BLaER1 treated with 17β-estradiol and CSF1 and Interleukin-3, amounts not matched to agents 10 nM and 100 nM (cell line): ENCODE data around the gene CDPF1.

Experiments
- H3K27ac ChIP-seq, 11 experiments: shearing (Covaris generic); formaldehyde crosslinking; 2 replicates each; pipeline ENCODE4 v1.8.1; 2022
- H3K27me3 ChIP-seq, 11 experiments: shearing (Covaris generic); formaldehyde crosslinking; 2 replicates each; pipeline ENCODE4 v1.8.1; 2022
- H3K36me3 ChIP-seq, 11 experiments: shearing (Covaris generic); formaldehyde crosslinking; 2 replicates each; pipeline ENCODE4 v1.8.1; 2022
- H3K4me1 ChIP-seq, 10 experiments: shearing (Covaris generic); formaldehyde crosslinking; 2 replicates each; pipeline ENCODE4 v1.8.1; 2022
- H3K4me2 ChIP-seq, 11 experiments: shearing (Covaris generic); formaldehyde crosslinking; 2 replicates each; pipeline ENCODE4 v1.8.1; 2022
- H3K4me3 ChIP-seq, 10 experiments: shearing (Covaris generic); formaldehyde crosslinking; 2 replicates each; pipeline ENCODE4 v1.8.1; 2022
- H3K9ac ChIP-seq, 11 experiments: shearing (Covaris generic); formaldehyde crosslinking; 2 replicates each; pipeline ENCODE4 v1.8.1; 2022
- H3K9me3 ChIP-seq, 11 experiments: shearing (Covaris generic); formaldehyde crosslinking; replicated peaks in 1 of 11; 2 replicates each; pipeline ENCODE4 v1.8.1; 2022
- H4K20me1 ChIP-seq, 11 experiments: shearing (Covaris generic); formaldehyde crosslinking; 2 replicates each; pipeline ENCODE4 v1.8.1; 2022
- Cebpa-rat ChIP-seq, 11 experiments: shearing (Covaris generic); IDR thresholded peaks; 2 replicates each; pipeline ENCODE4 v1.8.1; 2022

CDPF1 gene

GRCh38 chr22:46256358-46256958, 6.4 kb upstream of the CDPF1 start:
- Histone ChIP-seq H3K36me3 (no peaks in the 10 kb centered on the region), H3K9me3 (peaks cover 29 to 59% (median 44%) of the 10 kb centered on the region in 11 experiments), H3K9ac (no peak overlapping the region), H3K27ac (no peak overlapping the region), H4K20me1 (no peaks in the 10 kb centered on the region), H3K4me3 (no peak overlapping the region), H3K27me3 (no peaks in the 10 kb centered on the region), H3K4me2 (no peak overlapping the region), H3K4me1 (peaks cover 7 to 22% (median 12%) of the 10 kb centered on the region in 10 experiments; a peak in 19 of 20 replicates)
- no peak for TF ChIP-seq Cebpa-rat (IDR thresholded peaks at IDR 0.05)

GRCh38 chr22:46251816-46252380, 1.8 kb upstream of the CDPF1 start:
- Histone ChIP-seq H3K4me3 (no peak overlapping the region), H3K27ac (no peak overlapping the region), H3K36me3 (0 out of 22 replicates have a peak, but pooled peaks cover 0 to 1% (median 0%) of the 10 kb centered on the region in 11 experiments), H3K9me3 (peaks cover 0 to 25% (median 5%) of the 10 kb centered on the region in 11 experiments; a peak in 13 of 22 replicates), H4K20me1 (no peaks in the 10 kb centered on the region), H3K4me1 (peaks cover 27 to 50% (median 43%) of the 10 kb centered on the region in 10 experiments), H3K4me2 (peak overlapping the region in 5 of 11 experiments; percentile 84 to 99 (median 96); a peak in 6 of 22 replicates), H3K27me3 (no peaks in the 10 kb centered on the region), H3K9ac (no peak overlapping the region)
- TF ChIP-seq Cebpa-rat (IDR thresholded peaks at IDR 0.05), result no peak

- Histone ChIP-seq H3K36me3 (peaks cover 0 to 7% (median 0%) of the 10 kb centered on the region in 11 experiments; a peak in 1 of 22 replicates), H3K27ac (peak overlapping the region in 3 of 11 experiments; percentile 90 to 93 (median 91); a peak in 6 of 22 replicates), H3K9ac (peak overlapping the region in 9 of 11 experiments; percentile 81 to 94 (median 86); a peak in 13 of 22 replicates)
These were observed 1.2 kb upstream of the CDPF1 start for GRCh38 chr22:46251266-46251665.

GRCh38 chr22:46250783-46251125, 661 bp upstream of the CDPF1 start:
- H3K4me3 ChIP-seq, result peak overlapping the region; percentile 66 to 80 (median 72)
- H3K9ac ChIP-seq, result peak overlapping the region; percentile 81 to 94 (median 88)
- H3K27me3 ChIP-seq, result no peaks in the 10 kb centered on the region
- H3K4me1 ChIP-seq, result peaks cover 27 to 61% (median 51%) of the 10 kb centered on the region in 10 experiments
- H4K20me1 ChIP-seq, result no peaks in the 10 kb centered on the region
- peaks cover 0 to 7% (median 0%) of the 10 kb centered on the region in 11 experiments; a peak in 1 of 22 replicates for H3K36me3 ChIP-seq
- TF ChIP-seq Cebpa-rat (IDR thresholded peaks at IDR 0.05), result no peak
- H3K4me2 ChIP-seq, result peak overlapping the region; percentile 84 to 99 (median 94)
- peak overlapping the region; percentile 72 to 93 (median 90) for H3K27ac ChIP-seq
- peaks cover 0 to 14% (median 0%) of the 10 kb centered on the region in 11 experiments; a peak in 10 of 22 replicates for H3K9me3 ChIP-seq

More at GRCh38 chr22:46251266-46251665, 1.2 kb upstream of the CDPF1 start:
- no peak for TF ChIP-seq Cebpa-rat (IDR thresholded peaks at IDR 0.05)
- Histone ChIP-seq H4K20me1 (no peaks in the 10 kb centered on the region), H3K27me3 (no peaks in the 10 kb centered on the region), H3K9me3 (peaks cover 0 to 19% (median 0%) of the 10 kb centered on the region in 11 experiments; a peak in 11 of 22 replicates), H3K4me3 (peak overlapping the region in 9 of 10 experiments; percentile 68 to 80 (median 73); a peak in 13 of 20 replicates), H3K4me2 (peak overlapping the region; percentile 84 to 99 (median 94)), H3K4me1 (peaks cover 27 to 56% (median 47%) of the 10 kb centered on the region in 10 experiments)

- Histone ChIP-seq H3K27me3 (no peaks in the 10 kb centered on the region), H3K4me2 (peak overlapping the region in 10 of 11 experiments; percentile 82 to 98 (median 94); a peak in 17 of 22 replicates), H3K9me3 (peaks cover 0 to 8% (median 0%) of the 10 kb centered on the region in 11 experiments; a peak in 8 of 22 replicates), H3K27ac (0 out of 22 replicates have a peak overlapping the region, but pooled peaks of 2 of the 11 experiments have one; percentile 4 to 93), H3K9ac (peak overlapping the region in 1 of 11 experiments; percentile 88; a peak in 1 of 22 replicates), H4K20me1 (peaks cover 0 to 10% (median 0%) of the 10 kb centered on the region in 11 experiments; a peak in 1 of 22 replicates), H3K4me1 (peaks cover 33 to 84% (median 70%) of the 10 kb centered on the region in 10 experiments), H3K4me3 (no peak overlapping the region), H3K36me3 (peaks cover 0 to 22% (median 15%) of the 10 kb centered on the region in 11 experiments; a peak in 13 of 22 replicates)
- no peak for TF ChIP-seq Cebpa-rat (IDR thresholded peaks at IDR 0.05)
These were observed 2.6 kb downstream of the CDPF1 start for GRCh38 chr22:46247443-46247975.

GRCh38 chr22:46246178-46246577, 3.9 kb downstream of the CDPF1 start:
- Histone ChIP-seq H4K20me1 (peaks cover 0 to 10% (median 0%) of the 10 kb centered on the region in 11 experiments; a peak in 1 of 22 replicates), H3K9ac (no peak overlapping the region; a peak in 1 of 22 replicates), H3K36me3 (peaks cover 0 to 22% (median 15%) of the 10 kb centered on the region in 11 experiments; a peak in 13 of 22 replicates), H3K9me3 (peaks cover 0 to 8% (median 0%) of the 10 kb centered on the region in 11 experiments; a peak in 8 of 22 replicates), H3K27ac (no peak overlapping the region; a peak in 1 of 22 replicates), H3K4me2 (peak overlapping the region in 5 of 11 experiments; percentile 17 to 95 (median 82); a peak in 6 of 22 replicates), H3K4me1 (peaks cover 38 to 93% (median 81%) of the 10 kb centered on the region in 10 experiments), H3K27me3 (no peaks in the 10 kb centered on the region), H3K4me3 (no peak overlapping the region)
- no peak for TF ChIP-seq Cebpa-rat (IDR thresholded peaks at IDR 0.05)

- H3K4me1 ChIP-seq, result peaks cover 38 to 93% (median 81%) of the 10 kb centered on the region in 10 experiments
- peak overlapping the region in 1 of 11 experiments; percentile 43; a peak in 3 of 22 replicates for H3K27ac ChIP-seq
- H3K9me3 ChIP-seq, result peaks cover 0 to 1% (median 0%) of the 10 kb centered on the region in 11 experiments; a peak in 5 of 22 replicates
- H3K4me3 ChIP-seq, result no peak overlapping the region
- peak overlapping the region in 8 of 11 experiments; percentile 0 to 95 (median 26); a peak in 10 of 22 replicates for H3K4me2 ChIP-seq
- peak overlapping the region in 1 of 11 experiments; percentile 14; a peak in 1 of 22 replicates for H3K9ac ChIP-seq
- peaks cover 0 to 10% (median 0%) of the 10 kb centered on the region in 11 experiments; a peak in 1 of 22 replicates for H4K20me1 ChIP-seq
- no peak for TF ChIP-seq Cebpa-rat (IDR thresholded peaks at IDR 0.05)
- H3K36me3 ChIP-seq, result peaks cover 0 to 22% (median 15%) of the 10 kb centered on the region in 11 experiments; a peak in 13 of 22 replicates
- no peaks in the 10 kb centered on the region for H3K27me3 ChIP-seq
These were observed 4.6 kb downstream of the CDPF1 start for GRCh38 chr22:46245511-46245910.

GRCh38 chr22:46244771-46245170, 5.3 kb downstream of the CDPF1 start:
- Histone ChIP-seq H4K20me1 (peaks cover 0 to 10% (median 0%) of the 10 kb centered on the region in 11 experiments; a peak in 2 of 22 replicates), H3K4me1 (peaks cover 45 to 97% (median 86%) of the 10 kb centered on the region in 10 experiments), H3K36me3 (peaks cover 0 to 22% (median 15%) of the 10 kb centered on the region in 11 experiments; a peak in 13 of 22 replicates), H3K4me3 (no peak overlapping the region), H3K27ac (peak overlapping the region in 2 of 11 experiments; percentile 11 to 43; a peak in 1 of 22 replicates), H3K4me2 (peak overlapping the region in 7 of 11 experiments; percentile 2 to 95 (median 36); a peak in 8 of 22 replicates), H3K27me3 (no peaks in the 10 kb centered on the region), H3K9me3 (no peaks in the 10 kb centered on the region), H3K9ac (0 out of 22 replicates have a peak overlapping the region, but pooled peaks of 2 of the 11 experiments have one; percentile 8 to 14)
- no peak for TF ChIP-seq Cebpa-rat (IDR thresholded peaks at IDR 0.05)
